B cell (primary cell): Measurements from ENCODE around the gene ANAPC15. TPM values are rescaled to one million over a fixed set of nuclear protein-coding genes. Genes with fewer than 3 reads are reported as not detected.

Experiments
- ATAC-seq: fragments of 200-7000 bp; cut with Tn5 transposase; one replicate; pipeline ENCODE4 v1.10.0; 2021; ENCODE audit warnings: low read depth, mild to moderate bottlenecking, moderate number of reproducible peaks, moderate library complexity
- CTCF ChIA-PET: fragments of 350-600 bp; sonication (Branson Sonifier 250); formaldehyde crosslinking; loops from one replicate; lab custom pipeline; 2021; ENCODE audit warnings: antibody characterized with exemption, inconsistent platforms; lab: Charles Lee
- POLR2A ChIA-PET: fragments of 350-600 bp; sonication (Branson Sonifier 250); formaldehyde crosslinking; loops from one replicate; lab custom pipeline; 2021; ENCODE audit warnings: antibody characterized with exemption; lab: Charles Lee
- DNase-seq: peaks from one replicate; pipeline ENCODE4 v3.0.0; 2013
- H2AFZ ChIP-seq: 2 replicates; pipeline ENCODE4 v1.6.1; 2012; ENCODE audit warnings: mild to moderate bottlenecking, low read depth, low read length; ENCODE audit not compliant: insufficient read depth, poor library complexity, severe bottlenecking
- H3K27ac ChIP-seq, 2 donors: 1 replicate in 1 of 2; 2 replicates in 1 of 2; pipeline ENCODE4 v1.5.1; 2012 to 2013; ENCODE audit warnings: low read length in 2 of 2, mild to moderate bottlenecking in 2 of 2, moderate library complexity in 1 of 2
- H3K27me3 ChIP-seq, 4 experiments: fragments of 200-600 bp in 1 of 4; sonication (generic) in 1 of 4; replicated peaks in 1 of 4; 1 replicate in 2 of 4; 2 replicates in 2 of 4; pipeline versions ENCODE4 v1.6.1 to v1.7.0; 2013 to 2016; ENCODE audit warnings: low read length in 3 of 4, mild to moderate bottlenecking in 2 of 4, mixed read lengths in 1 of 4, moderate library complexity in 1 of 4; ENCODE audit not compliant: insufficient read depth in 4 of 4, control insufficient read depth in 3 of 4; ENCODE audit errors: control extremely low read depth in 1 of 4
- H3K36me3 ChIP-seq, 2 experiments: replicated peaks in 1 of 2; 1 replicate in 1 of 2; 2 replicates in 1 of 2; pipeline versions ENCODE4 v1.6.1 to v1.7.1; 2013; ENCODE audit warnings: low read length in 1 of 2; ENCODE audit not compliant: insufficient read depth in 2 of 2, control insufficient read depth in 1 of 2; ENCODE audit errors: control extremely low read depth in 1 of 2, extremely low read depth in 1 of 2
- H3K4me1 ChIP-seq, 2 donors: fragments of 200-600 bp in 1 of 2; sonication (generic) in 1 of 2; 1 replicate in 1 of 2; 2 replicates in 1 of 2; pipeline versions ENCODE4 v1.5.1 to v1.6.1; 2013 to 2017; ENCODE audit warnings: low read length in 2 of 2; ENCODE audit not compliant: control insufficient read depth in 2 of 2, insufficient read depth in 2 of 2
- H3K4me2 ChIP-seq: replicated peaks from 2 replicates; pipeline ENCODE3; 2012; ENCODE audit warnings: mild to moderate bottlenecking, low read depth, low read length; ENCODE audit not compliant: poor library complexity, severe bottlenecking
- H3K4me3 ChIP-seq, 5 experiments: fragments of 200-600 bp in 1 of 5; sonication (generic) in 1 of 5; 1 replicate in 3 of 5; 2 replicates in 2 of 5; pipeline versions ENCODE4 v1.5.1 to v1.7.0; 2011 to 2016; ENCODE audit warnings: low read length in 4 of 5, mild to moderate bottlenecking in 4 of 5, low read depth in 2 of 5, control low read depth in 1 of 5, moderate library complexity in 1 of 5; ENCODE audit not compliant: insufficient read depth in 1 of 5; ENCODE audit errors: control extremely low read depth in 1 of 5, extremely low read depth in 1 of 5
- H3K79me2 ChIP-seq: fragments of 200-600 bp; sonication (generic); one replicate; pipeline ENCODE4 v1.6.0; 2016; ENCODE audit warnings: low read length; ENCODE audit not compliant: control insufficient read depth, insufficient read depth
- H3K9ac ChIP-seq: fragments of 200-600 bp; sonication (generic); 2 replicates; pipeline ENCODE4 v1.6.1; 2017; ENCODE audit warnings: mild to moderate bottlenecking, low read length, moderate library complexity
- H3K9me3 ChIP-seq, 3 donors: one replicate each; pipeline versions ENCODE4 v1.6.1 to v1.7.1; 2013; ENCODE audit warnings: low read length in 2 of 3; ENCODE audit not compliant: control insufficient read depth in 2 of 3, insufficient read depth in 1 of 3; ENCODE audit errors: control extremely low read depth in 1 of 3
- H4K20me1 ChIP-seq: 2 replicates; pipeline ENCODE4 v1.6.0; 2012; ENCODE audit warnings: mild to moderate bottlenecking, low read length; ENCODE audit not compliant: insufficient read depth, control insufficient read depth, poor library complexity, severe bottlenecking
- H3K27ac Mint-ChIP-seq: one replicate; pipeline ENCODE4 v1.8.0; 2021; ENCODE audit warnings: mixed read lengths
- H3K27me3 Mint-ChIP-seq: one replicate; pipeline ENCODE4 v1.8.0; 2021; ENCODE audit warnings: mixed read lengths
- H3K4me1 Mint-ChIP-seq: one replicate; pipeline ENCODE4 v1.8.0; 2021; ENCODE audit warnings: mixed read lengths
- H3K4me3 Mint-ChIP-seq: one replicate; pipeline ENCODE4 v1.8.0; 2021; ENCODE audit warnings: mixed read lengths
- H3K9me3 Mint-ChIP-seq: one replicate; pipeline ENCODE4 v1.8.0; 2022; ENCODE audit warnings: mixed read lengths; ENCODE audit not compliant: insufficient read depth
- CTCF ChIP-seq: fragments of 200-600 bp; IDR thresholded peaks from one replicate; pipeline ENCODE4 v1.8.0; 2022; ENCODE audit warnings: antibody characterized with exemption, mild to moderate bottlenecking
- EZH2 ChIP-seq: IDR thresholded peaks from 2 replicates; pipeline ENCODE4 v1.6.1; 2012; ENCODE audit warnings: borderline replicate concordance, low read depth, mild to moderate bottlenecking, moderate library complexity, low read length; ENCODE audit not compliant: insufficient read depth, poor library complexity, severe bottlenecking
- WGBS: methylation state at CpG from one replicate; pipeline ENCODE4 v1.1.5; 2013; ENCODE audit warnings: missing lambda C conversion rate; ENCODE audit not compliant: insufficient coverage; 5-methylcytosine and 5-hydroxymethylcytosine counted together
- intact Hi-C: fragments of 100-400 bp; cut with micrococcal nuclease; formaldehyde crosslinking; loops from one replicate; pipeline ENCODE4 v1.10.0; 2022
- polyA plus RNA-seq: library from polyadenylated mRNA; depleted of rRNA; stranded (reverse); fragments of >200 nt; gene quantifications from 2 replicates; pipeline ENCODE4 v1.2.3, GENCODE V29; 2012
- total RNA-seq, 2 donors: library from RNA; stranded (reverse); fragments of 120-200 nt in 1 of 2; gene quantifications; 1 replicate in 1 of 2; 2 replicates in 1 of 2; pipeline versions ENCODE4 v1.2.3 to v1.2.4, GENCODE V29; 2013 to 2022

The ANAPC15 gene
- total and polyA plus RNA-seq, 2 donors (not counting 1 experiment from before 2014, with no cell fraction given): 27.1 to 27.7 TPM

GRCh38 chr11:72124046-72124445 lies 11.6 kb upstream of the ANAPC15 start:
- Mint-ChIP-seq H3K9me3 (peaks cover 9% of the 10 kb centered on the region), H3K27ac (no peak overlapping the region), H3K4me3 (no peak overlapping the region), H3K4me1 (no peaks in the 10 kb centered on the region), H3K27me3 (peaks cover 37% of the 10 kb centered on the region)
- CTCF ChIA-PET: interaction anchor here (1.7 kb wide), 1 partner anchor 99 kb away, joined by 4 read pairs; no protein-coding TSS in a partner anchor
- H3K4me3 ChIP-seq: no peak overlapping the region
- ATAC-seq: no peak
- H3K79me2 ChIP-seq: no peaks in the 10 kb centered on the region
- 95% methylated on average over 6 of the region's 6 CpGs for WGBS
- no peak overlapping the region for H2AFZ ChIP-seq
- H3K27ac ChIP-seq: no peak overlapping the region
- intact Hi-C loops: no loop called here
- peaks cover 5 to 16% (median 15%) of the 10 kb centered on the region in 3 donors for H3K9me3 ChIP-seq
- POLR2A ChIA-PET: no interaction called here
- H3K27me3 ChIP-seq: peaks cover 0 to 11% (median 2%) of the 10 kb centered on the region in 4 experiments
- TF ChIP-seq EZH2: no peak
- TF ChIP-seq CTCF: no peak
- no peaks in the 10 kb centered on the region for H4K20me1 ChIP-seq
- H3K9ac ChIP-seq: no peak overlapping the region
- no peaks in the 10 kb centered on the region for H3K36me3 ChIP-seq
- no peaks in the 10 kb centered on the region for H3K4me1 ChIP-seq
- no peak overlapping the region for H3K4me2 ChIP-seq
- no peak for DNase-seq

GRCh38 chr11:72123117-72123653 lies 10.7 kb upstream of the ANAPC15 start:
- POLR2A ChIA-PET: no interaction called here
- DNase-seq: no peak
- no peak for TF ChIP-seq EZH2
- no peak for TF ChIP-seq CTCF
- no peak overlapping the region for H3K27ac ChIP-seq
- no peak overlapping the region for H2AFZ ChIP-seq
- H3K27ac Mint-ChIP-seq: no peak overlapping the region
- CTCF ChIA-PET: interaction anchor here (1.0 kb wide), 1 partner anchor 22 kb away, joined by 3 read pairs; no protein-coding TSS in a partner anchor
- no peaks in the 10 kb centered on the region for H3K36me3 ChIP-seq
- peaks cover 0 to 13% (median 2%) of the 10 kb centered on the region in 4 experiments for H3K27me3 ChIP-seq
- no peak overlapping the region for H3K4me2 ChIP-seq
- H3K4me3 ChIP-seq: no peak overlapping the region
- H3K9me3 Mint-ChIP-seq: peaks cover 3% of the 10 kb centered on the region
- intact Hi-C loops: no loop called here
- H4K20me1 ChIP-seq: no peaks in the 10 kb centered on the region
- H3K9me3 ChIP-seq: peaks cover 3 to 9% (median 9%) of the 10 kb centered on the region in 3 donors
- ATAC-seq: no peak
- H3K9ac ChIP-seq: no peak overlapping the region
- no peaks in the 10 kb centered on the region for H3K4me1 Mint-ChIP-seq
- 96% methylated on average over 2 of the region's 3 CpGs for WGBS
- H3K79me2 ChIP-seq: no peaks in the 10 kb centered on the region
- peaks cover 38% of the 10 kb centered on the region for H3K27me3 Mint-ChIP-seq
- H3K4me3 Mint-ChIP-seq: no peak overlapping the region
- H3K4me1 ChIP-seq: no peaks in the 10 kb centered on the region
